DND-41 (cell line): ENCODE data around the gene FRYL.

ENCODE experiments used
- ATAC-seq: fragments of 200-7000 bp; cut with Tn5 transposase; 3 replicates; pipeline ENCODE4 v1.9.1; 2021; ENCODE audit warnings: low read depth; ENCODE audit not compliant: insufficient read depth
- DNase-seq: peaks from one replicate; pipeline ENCODE4 v3.0.0-alpha.2; 2020
- H2AFZ ChIP-seq: 2 replicates; pipeline ENCODE4 v1.6.0; 2012; ENCODE audit warnings: low read depth, low read length
- H3K27ac ChIP-seq: 2 replicates; pipeline ENCODE4 v1.5.1; 2012; ENCODE audit warnings: low read length, inconsistent platforms
- H3K27me3 ChIP-seq: fragments of 200-600 bp; sonication (generic); 2 replicates; pipeline ENCODE4 v1.6.0; 2012; ENCODE audit warnings: low read length, mild to moderate bottlenecking, inconsistent platforms; ENCODE audit not compliant: insufficient read depth, poor library complexity
- H3K36me3 ChIP-seq: 2 replicates; pipeline ENCODE4 v1.5.1; 2012; ENCODE audit warnings: low read length, inconsistent platforms; ENCODE audit not compliant: insufficient read depth
- H3K4me1 ChIP-seq: 2 replicates; pipeline ENCODE4 v1.5.1; 2012; ENCODE audit warnings: mild to moderate bottlenecking, low read length; ENCODE audit not compliant: insufficient read depth
- H3K4me2 ChIP-seq: 2 replicates; pipeline ENCODE4 v1.6.0; 2012; ENCODE audit warnings: mild to moderate bottlenecking, moderate library complexity, low read length, inconsistent platforms; ENCODE audit not compliant: insufficient read depth
- H3K4me3 ChIP-seq, 2 experiments: fragments of 200-600 bp in 1 of 2; shearing (Covaris generic) in 1 of 2; 2 replicates each; pipeline ENCODE4 v1.5.1; 2012 to 2016; ENCODE audit warnings: inconsistent platforms in 2 of 2, low read length in 2 of 2, mild to moderate bottlenecking in 2 of 2, low read depth in 1 of 2, moderate library complexity in 1 of 2
- H3K79me2 ChIP-seq: 2 replicates; pipeline ENCODE4 v1.6.0; 2012; ENCODE audit warnings: low read length, inconsistent platforms; ENCODE audit not compliant: insufficient read depth
- H3K9ac ChIP-seq: 2 replicates; pipeline ENCODE4 v1.6.0; 2012; ENCODE audit warnings: low read depth, mild to moderate bottlenecking, inconsistent platforms, low read length, moderate library complexity
- H3K9me3 ChIP-seq: 2 replicates; pipeline ENCODE4 v1.5.1; 2012; ENCODE audit warnings: low read length, moderate library complexity, mild to moderate bottlenecking, inconsistent platforms; ENCODE audit not compliant: insufficient read depth, severe bottlenecking
- H4K20me1 ChIP-seq: 2 replicates; pipeline ENCODE4 v1.6.0; 2012; ENCODE audit warnings: low read length; ENCODE audit not compliant: insufficient read depth
- EZH2 ChIP-seq: IDR thresholded peaks from 3 replicates; pipeline ENCODE4 v1.6.1; 2012; ENCODE audit warnings: borderline replicate concordance, low read depth, mild to moderate bottlenecking, moderate library complexity, low read length, inconsistent platforms; ENCODE audit not compliant: severe bottlenecking
- TF ChIP-seq, protein P1 (sequence below): IDR thresholded peaks from 2 replicates; pipeline ENCODE4 v1.5.1; 2012; ENCODE audit warnings: borderline replicate concordance, low read length, moderate library complexity, mild to moderate bottlenecking; ENCODE audit not compliant: poor library complexity, severe bottlenecking; ENCODE audit errors: extremely low read depth

Gene FRYL

DNA sequence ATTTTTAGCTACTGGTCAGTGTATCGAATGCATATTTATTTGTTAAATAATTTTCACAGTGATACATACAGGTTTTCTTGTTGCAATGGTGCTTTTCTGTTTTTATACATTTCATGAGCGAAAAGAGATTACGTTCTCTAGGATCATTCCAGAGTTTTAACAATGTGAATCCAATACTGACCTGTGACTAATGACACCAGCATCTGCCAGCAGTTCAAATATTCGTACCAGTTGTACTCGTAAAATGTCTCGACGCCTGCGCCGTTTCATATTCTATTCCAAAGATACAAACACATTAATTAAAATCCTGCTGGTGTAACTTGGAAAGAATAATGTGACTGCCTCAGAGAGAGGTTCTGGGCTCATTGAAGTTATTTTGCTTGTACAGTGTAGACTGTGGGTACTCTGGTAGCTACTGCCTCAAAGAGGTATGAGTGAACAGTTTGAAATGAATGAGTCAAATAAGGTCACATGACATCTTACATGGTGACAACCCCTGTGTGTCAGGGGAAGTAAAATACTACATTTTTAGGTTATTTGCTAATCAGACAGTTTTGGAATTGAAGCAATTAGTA lies 209.3 kb downstream of the FRYL start:
- H3K79me2 ChIP-seq = no peaks in the 10 kb centered on the region
- H3K36me3 ChIP-seq = peaks cover 79% of the 10 kb centered on the region
- H3K27me3 ChIP-seq = no peaks in the 10 kb centered on the region
- TF ChIP-seq, protein P1, sequence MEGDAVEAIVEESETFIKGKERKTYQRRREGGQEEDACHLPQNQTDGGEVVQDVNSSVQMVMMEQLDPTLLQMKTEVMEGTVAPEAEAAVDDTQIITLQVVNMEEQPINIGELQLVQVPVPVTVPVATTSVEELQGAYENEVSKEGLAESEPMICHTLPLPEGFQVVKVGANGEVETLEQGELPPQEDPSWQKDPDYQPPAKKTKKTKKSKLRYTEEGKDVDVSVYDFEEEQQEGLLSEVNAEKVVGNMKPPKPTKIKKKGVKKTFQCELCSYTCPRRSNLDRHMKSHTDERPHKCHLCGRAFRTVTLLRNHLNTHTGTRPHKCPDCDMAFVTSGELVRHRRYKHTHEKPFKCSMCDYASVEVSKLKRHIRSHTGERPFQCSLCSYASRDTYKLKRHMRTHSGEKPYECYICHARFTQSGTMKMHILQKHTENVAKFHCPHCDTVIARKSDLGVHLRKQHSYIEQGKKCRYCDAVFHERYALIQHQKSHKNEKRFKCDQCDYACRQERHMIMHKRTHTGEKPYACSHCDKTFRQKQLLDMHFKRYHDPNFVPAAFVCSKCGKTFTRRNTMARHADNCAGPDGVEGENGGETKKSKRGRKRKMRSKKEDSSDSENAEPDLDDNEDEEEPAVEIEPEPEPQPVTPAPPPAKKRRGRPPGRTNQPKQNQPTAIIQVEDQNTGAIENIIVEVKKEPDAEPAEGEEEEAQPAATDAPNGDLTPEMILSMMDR = no peak
- TF ChIP-seq EZH2 = no peak
- H3K4me3 ChIP-seq = no peak overlapping the region
- H3K4me2 ChIP-seq = no peak overlapping the region
- H3K9me3 ChIP-seq = no peaks in the 10 kb centered on the region
- no peaks in the 10 kb centered on the region for H4K20me1 ChIP-seq
- no peak overlapping the region for H3K27ac ChIP-seq
- DNase-seq (no peak), ATAC-seq (no peak)
- no peak overlapping the region for H2AFZ ChIP-seq
- no peaks in the 10 kb centered on the region for H3K4me1 ChIP-seq
- no peak overlapping the region for H3K9ac ChIP-seq

DNA sequence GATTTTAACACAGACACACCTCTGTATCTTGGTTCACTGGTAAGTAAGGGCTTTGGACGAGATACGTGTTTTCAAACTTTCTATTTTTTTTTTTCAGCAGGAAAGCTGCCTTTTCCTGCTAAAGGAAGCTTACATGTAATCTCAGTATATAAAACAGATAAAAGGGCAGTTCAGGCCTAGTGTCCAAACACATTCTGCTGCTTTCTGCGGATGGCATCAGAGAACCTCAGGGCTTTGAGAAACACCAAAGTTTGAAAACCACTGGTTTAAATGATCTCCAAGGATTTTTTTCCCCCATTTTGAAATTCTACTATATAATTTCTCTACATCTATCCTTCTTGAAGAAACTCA lies 214.1 kb downstream of the FRYL start:
- Histone ChIP-seq H3K4me2 (no peak overlapping the region), H3K36me3 (peaks cover 79% of the 10 kb centered on the region)
- TF ChIP-seq, protein P1 = no peak
- no peak for TF ChIP-seq EZH2

DNA sequence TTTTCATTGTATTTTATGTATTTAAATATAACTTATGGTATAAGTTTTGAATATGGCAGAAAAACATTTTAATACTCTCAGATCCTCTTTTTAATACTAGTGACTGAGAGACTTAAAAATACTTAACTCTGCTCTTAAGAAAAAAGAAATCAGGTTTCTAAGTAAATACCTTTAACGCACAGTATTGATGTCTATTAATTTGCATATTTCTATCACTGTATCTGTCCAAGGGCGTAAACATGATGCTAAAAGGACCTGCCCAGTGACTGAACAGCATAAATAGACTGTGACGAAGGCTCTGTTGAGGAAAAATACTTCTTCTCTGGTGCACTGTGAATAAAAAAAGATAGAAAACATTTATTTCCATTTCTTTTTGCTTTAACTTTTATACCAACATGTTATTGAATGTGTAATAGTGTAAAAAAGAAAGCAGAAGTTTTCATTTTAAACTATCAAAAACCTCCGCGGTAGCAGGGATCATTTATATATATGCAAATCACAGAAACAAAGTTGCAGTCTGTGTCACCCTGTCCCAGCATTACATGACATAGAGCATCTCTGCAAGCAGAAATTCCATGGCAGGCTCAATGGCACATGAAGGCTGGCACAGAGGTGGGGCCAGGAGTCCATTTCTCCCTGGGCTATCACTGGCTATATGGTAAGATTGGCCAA lies 214.6 kb downstream of the FRYL start:
- Histone ChIP-seq H3K27ac (no peak overlapping the region), H3K9me3 (no peaks in the 10 kb centered on the region), H3K36me3 (peaks cover 79% of the 10 kb centered on the region), H3K9ac (no peak overlapping the region), H3K4me1 (no peaks in the 10 kb centered on the region), H2AFZ (no peak overlapping the region), H4K20me1 (no peaks in the 10 kb centered on the region), H3K27me3 (no peaks in the 10 kb centered on the region), H3K79me2 (no peaks in the 10 kb centered on the region), H3K4me3 (no peak overlapping the region), H3K4me2 (no peak overlapping the region)
- DNase-seq (no peak), ATAC-seq (no peak)
- TF ChIP-seq, protein P1 = no peak
- TF ChIP-seq EZH2 = no peak

More for the DNA sequence above, 214.1 kb downstream of the FRYL start:
- Histone ChIP-seq H3K79me2 (no peaks in the 10 kb centered on the region), H3K9me3 (no peaks in the 10 kb centered on the region), H3K4me1 (no peaks in the 10 kb centered on the region), H3K4me3 (no peak overlapping the region), H2AFZ (no peak overlapping the region), H4K20me1 (no peaks in the 10 kb centered on the region), H3K9ac (no peak overlapping the region), H3K27me3 (no peaks in the 10 kb centered on the region), H3K27ac (no peak overlapping the region)
- ATAC-seq (no peak), DNase-seq (no peak)
